ENCODE measurements around the gene LANCL1.

The LANCL1 gene

DNA sequence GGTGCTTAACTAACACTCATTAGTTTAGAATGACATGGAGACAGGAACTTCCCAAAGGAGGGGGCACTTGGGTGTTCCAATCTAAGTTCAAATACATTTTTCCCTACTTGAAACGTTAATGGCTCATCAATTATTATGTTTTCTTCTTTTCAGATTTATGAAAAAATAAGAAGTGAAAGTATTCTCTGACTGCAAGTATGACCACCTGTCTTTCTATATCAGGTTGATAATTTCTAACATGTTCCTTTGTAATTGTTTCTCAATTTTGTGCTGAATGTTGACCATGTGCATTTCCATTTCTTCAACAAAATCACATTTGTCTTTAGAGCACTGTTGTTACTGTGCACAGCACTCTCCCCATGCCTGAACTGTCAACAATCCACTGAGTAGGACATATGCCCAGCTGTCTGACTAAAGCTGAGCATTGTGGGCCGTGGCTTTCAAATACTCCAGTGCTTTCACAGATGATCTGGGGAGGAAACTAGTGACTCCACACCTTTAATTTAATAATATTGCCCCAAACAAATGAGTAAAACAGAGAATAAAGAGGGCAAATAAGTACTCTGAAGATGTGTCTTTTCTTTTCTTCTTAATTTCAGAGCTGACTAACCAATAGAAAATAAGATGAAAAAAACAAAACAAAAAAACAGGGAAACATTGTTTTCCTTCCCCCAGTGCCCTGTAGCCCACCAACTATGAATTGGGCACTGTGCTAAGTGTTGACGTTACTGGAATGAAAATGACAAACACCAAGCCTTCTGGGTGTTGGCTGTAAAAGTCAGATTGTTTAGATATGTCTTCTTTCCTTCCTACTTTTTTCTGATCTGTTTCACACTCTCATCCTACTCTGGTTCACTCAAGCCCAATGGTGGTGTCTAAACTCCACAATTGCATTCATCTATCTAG, 16.0 kb downstream of the LANCL1 start:
- TF ChIP-seq, protein P1, sequence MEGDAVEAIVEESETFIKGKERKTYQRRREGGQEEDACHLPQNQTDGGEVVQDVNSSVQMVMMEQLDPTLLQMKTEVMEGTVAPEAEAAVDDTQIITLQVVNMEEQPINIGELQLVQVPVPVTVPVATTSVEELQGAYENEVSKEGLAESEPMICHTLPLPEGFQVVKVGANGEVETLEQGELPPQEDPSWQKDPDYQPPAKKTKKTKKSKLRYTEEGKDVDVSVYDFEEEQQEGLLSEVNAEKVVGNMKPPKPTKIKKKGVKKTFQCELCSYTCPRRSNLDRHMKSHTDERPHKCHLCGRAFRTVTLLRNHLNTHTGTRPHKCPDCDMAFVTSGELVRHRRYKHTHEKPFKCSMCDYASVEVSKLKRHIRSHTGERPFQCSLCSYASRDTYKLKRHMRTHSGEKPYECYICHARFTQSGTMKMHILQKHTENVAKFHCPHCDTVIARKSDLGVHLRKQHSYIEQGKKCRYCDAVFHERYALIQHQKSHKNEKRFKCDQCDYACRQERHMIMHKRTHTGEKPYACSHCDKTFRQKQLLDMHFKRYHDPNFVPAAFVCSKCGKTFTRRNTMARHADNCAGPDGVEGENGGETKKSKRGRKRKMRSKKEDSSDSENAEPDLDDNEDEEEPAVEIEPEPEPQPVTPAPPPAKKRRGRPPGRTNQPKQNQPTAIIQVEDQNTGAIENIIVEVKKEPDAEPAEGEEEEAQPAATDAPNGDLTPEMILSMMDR (IDR thresholded peaks at IDR 0.05; ENCODE audit: extremely low read depth, insufficient read depth, missing control alignments), result no peak
- no peak for DNase-seq (ENCODE audit: low spot score)
- in situ Hi-C loops (cut with MboI; ENCODE audit: low pct_unique_long_range_greater_than_20kb, low sequenced_read_pairs, unreplicated experiment), result no loop called here

DNA sequence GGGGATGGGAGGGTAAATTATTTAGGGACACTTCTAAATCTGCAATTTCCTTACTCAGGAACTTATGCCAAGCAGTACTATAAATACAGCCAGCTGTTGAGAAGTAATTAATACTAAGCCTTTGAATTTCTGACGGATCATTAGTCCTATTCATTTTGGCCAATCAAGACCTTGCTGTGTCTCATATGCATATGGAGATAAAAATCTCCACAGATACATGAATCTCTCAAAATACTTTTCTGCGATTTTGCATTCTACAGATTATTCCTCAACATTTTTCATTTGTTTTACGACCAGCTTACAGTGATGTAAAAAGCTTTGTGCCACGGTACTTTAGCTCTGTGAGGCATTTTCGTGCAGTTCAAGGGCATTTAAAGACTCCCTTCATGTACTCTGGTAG, 16.7 kb downstream of the LANCL1 start:
- in situ Hi-C loops (cut with MboI; ENCODE audit: low pct_unique_long_range_greater_than_20kb, low sequenced_read_pairs, unreplicated experiment), result no loop called here
- TF ChIP-seq, protein P1 (IDR thresholded peaks at IDR 0.05; ENCODE audit: extremely low read depth, insufficient read depth, missing control alignments), result no peak
- DNase-seq (ENCODE audit: low spot score), result no peak

DNA sequence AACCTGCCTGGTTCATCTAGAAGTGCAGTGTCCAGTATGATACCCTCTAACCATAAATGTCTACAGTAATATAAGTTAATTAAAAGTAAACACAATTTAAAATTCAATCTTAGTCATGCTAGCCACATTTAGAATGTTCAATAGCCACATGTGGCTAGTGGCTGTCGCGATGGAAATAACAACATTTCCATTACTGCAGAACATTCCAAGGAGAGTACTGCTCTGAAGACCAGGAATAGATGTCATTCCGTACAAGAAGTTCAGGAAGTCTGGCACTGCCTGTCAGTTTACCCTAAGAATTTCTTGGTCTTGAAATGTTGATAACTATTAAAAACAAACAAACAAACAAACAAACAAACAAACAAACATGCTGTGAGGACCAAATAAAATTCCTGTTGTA, 17.2 kb downstream of the LANCL1 start:
- TF ChIP-seq, protein P1 (IDR thresholded peaks at IDR 0.05; ENCODE audit: extremely low read depth, insufficient read depth, missing control alignments), result no peak
- in situ Hi-C loops (cut with MboI; ENCODE audit: low pct_unique_long_range_greater_than_20kb, low sequenced_read_pairs, unreplicated experiment), result no loop called here
- no peak for DNase-seq (ENCODE audit: low spot score)

DNA sequence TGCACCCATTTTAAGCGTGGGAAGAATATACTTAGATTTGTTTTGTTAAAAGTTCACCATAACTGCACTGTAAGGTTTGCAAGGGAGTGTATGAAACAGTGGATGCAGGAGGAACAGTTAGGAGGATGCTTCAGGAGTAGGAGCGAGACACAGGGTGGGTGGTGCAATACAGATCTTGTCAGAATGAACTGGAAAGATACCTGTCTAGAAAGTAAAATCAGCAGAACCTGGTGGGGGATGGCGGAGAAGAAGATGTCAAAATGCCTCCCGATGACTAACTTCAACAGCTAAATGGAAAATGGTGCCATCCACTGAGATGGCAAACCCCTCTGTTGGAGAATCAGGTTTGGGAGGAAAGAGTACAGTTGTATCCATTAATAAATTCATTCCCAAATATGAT, 18.2 kb downstream of the LANCL1 start:
- in situ Hi-C loops (cut with MboI; ENCODE audit: low pct_unique_long_range_greater_than_20kb, low sequenced_read_pairs, unreplicated experiment), result no loop called here
- no peak for DNase-seq (ENCODE audit: low spot score)
- TF ChIP-seq, protein P1 (IDR thresholded peaks at IDR 0.05; ENCODE audit: extremely low read depth, insufficient read depth, missing control alignments), result no peak

DNA sequence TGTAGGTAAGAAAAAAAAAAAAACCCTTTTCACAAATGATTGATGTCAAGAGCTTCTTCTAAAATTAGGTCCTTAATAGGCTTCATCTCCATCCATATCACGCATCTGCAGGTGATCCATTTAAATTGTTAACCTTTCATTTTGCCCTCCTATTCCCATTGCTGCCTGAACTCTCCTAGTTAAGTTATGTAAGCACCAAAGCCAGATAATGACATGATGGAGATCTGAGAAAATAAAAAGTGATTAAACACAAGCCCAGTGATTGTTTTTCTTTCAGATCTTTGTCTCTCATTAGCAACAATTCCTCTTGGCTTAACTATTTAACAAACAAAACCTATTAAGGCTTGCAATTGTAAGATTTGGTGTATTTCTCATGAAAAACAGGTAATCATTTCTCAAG, 20.0 kb downstream of the LANCL1 start:
- DNase-seq (ENCODE audit: low spot score), result no peak
- in situ Hi-C loops (cut with MboI; ENCODE audit: low pct_unique_long_range_greater_than_20kb, low sequenced_read_pairs, unreplicated experiment), result no loop called here

DNA sequence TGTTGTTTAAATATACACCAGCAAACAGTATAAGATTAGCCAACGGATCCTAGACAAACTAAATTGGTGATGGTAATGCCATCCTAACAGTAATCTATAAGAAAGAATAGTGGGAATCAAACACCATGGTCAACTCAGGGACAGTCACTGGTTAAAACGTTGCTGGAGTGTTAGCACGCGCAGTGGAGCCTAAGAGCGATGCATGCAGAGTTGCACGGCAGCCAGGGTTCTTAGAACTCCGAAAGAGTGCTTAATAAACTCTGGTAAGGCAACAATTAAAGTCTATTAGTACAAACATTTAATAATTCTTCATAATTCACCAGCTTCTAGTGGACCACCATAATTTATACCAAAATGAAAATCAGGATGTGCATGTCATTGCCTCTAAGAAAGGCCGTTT, 22.2 kb downstream of the LANCL1 start:
- DNase-seq (ENCODE audit: low spot score), result no peak
- in situ Hi-C loops (cut with MboI; ENCODE audit: low pct_unique_long_range_greater_than_20kb, low sequenced_read_pairs, unreplicated experiment), result no loop called here
- TF ChIP-seq, protein P1 (IDR thresholded peaks at IDR 0.05; ENCODE audit: extremely low read depth, insufficient read depth, missing control alignments), result no peak

More for the DNA sequence above, 20.0 kb downstream of the LANCL1 start:
- TF ChIP-seq, protein P1 (IDR thresholded peaks at IDR 0.05; ENCODE audit: extremely low read depth, insufficient read depth, missing control alignments), result no peak
